Tibial artery (tissue), 4 donors: ENCODE results near the gene SERPINB6.

Source experiments
- DNase-seq, 2 donors: peaks; one replicate each; pipeline ENCODE4 v3.0.0-alpha.2; 2019
- H3K27ac ChIP-seq, 2 donors: fragments of 200-600 bp; sonication (generic) in 1 of 2; 1 replicate in 1 of 2; 2 replicates in 1 of 2; pipeline ENCODE4 v1.5.1; 2018 to 2019; ENCODE audit warnings: mild to moderate bottlenecking in 1 of 2
- H3K27me3 ChIP-seq, 2 donors: fragments of 200-600 bp; sonication (generic) in 1 of 2; one replicate each; pipeline versions ENCODE4 v1.5.1 to v1.6.0; 2016 to 2019
- H3K36me3 ChIP-seq, 3 donors: fragments of 200-600 bp; sonication (generic) in 2 of 3; one replicate each; pipeline ENCODE4 v1.5.1; 2016 to 2019; ENCODE audit warnings: mild to moderate bottlenecking in 2 of 3
- H3K4me1 ChIP-seq, 4 donors: fragments of 200-600 bp; sonication (generic) in 2 of 4; 1 replicate in 3 of 4; 2 replicates in 1 of 4; pipeline ENCODE4 v1.5.1; 2016 to 2019
- H3K4me3 ChIP-seq, 2 donors: fragments of 200-600 bp; sonication (generic) in 1 of 2; 1 replicate in 1 of 2; 2 replicates in 1 of 2; pipeline ENCODE4 v1.5.1; 2018 to 2019; ENCODE audit warnings: mild to moderate bottlenecking in 2 of 2
- H3K9me3 ChIP-seq, 3 donors: fragments of 200-600 bp; sonication (generic) in 1 of 3; one replicate each; pipeline ENCODE4 v1.5.1; 2016 to 2019
- intact Hi-C: fragments of 100-400 bp; cut with DNase I; formaldehyde crosslinking; loops from one replicate; pipeline ENCODE4 v1.15.0; 2023; ENCODE audit warnings: low total_unique reads
- TF ChIP-seq, protein P1 (sequence below), 2 experiments: fragments of 200-600 bp in 1 of 2; fragments of 450-650 bp in 1 of 2; IDR thresholded peaks; one replicate each; pipeline ENCODE4 v1.5.1; 2017 to 2019; ENCODE audit warnings: antibody characterized with exemption in 2 of 2, mild to moderate bottlenecking in 1 of 2, moderate library complexity in 1 of 2

SERPINB6 gene

GRCh38 chr6:2940010-2940850 lies 31.1 kb downstream of the SERPINB6 start:
- Histone ChIP-seq H3K27me3 (no peaks in the 10 kb centered on the region), H3K9me3 (no peaks in the 10 kb centered on the region), H3K27ac (no peak overlapping the region), H3K4me3 (no peak overlapping the region), H3K4me1 (peaks cover 0 to 5% (median 0%) of the 10 kb centered on the region in 4 donors), H3K36me3 (no peaks in the 10 kb centered on the region)
- DNase-seq, result no peak
- intact Hi-C loops, result no loop called here
- TF ChIP-seq, protein P1, sequence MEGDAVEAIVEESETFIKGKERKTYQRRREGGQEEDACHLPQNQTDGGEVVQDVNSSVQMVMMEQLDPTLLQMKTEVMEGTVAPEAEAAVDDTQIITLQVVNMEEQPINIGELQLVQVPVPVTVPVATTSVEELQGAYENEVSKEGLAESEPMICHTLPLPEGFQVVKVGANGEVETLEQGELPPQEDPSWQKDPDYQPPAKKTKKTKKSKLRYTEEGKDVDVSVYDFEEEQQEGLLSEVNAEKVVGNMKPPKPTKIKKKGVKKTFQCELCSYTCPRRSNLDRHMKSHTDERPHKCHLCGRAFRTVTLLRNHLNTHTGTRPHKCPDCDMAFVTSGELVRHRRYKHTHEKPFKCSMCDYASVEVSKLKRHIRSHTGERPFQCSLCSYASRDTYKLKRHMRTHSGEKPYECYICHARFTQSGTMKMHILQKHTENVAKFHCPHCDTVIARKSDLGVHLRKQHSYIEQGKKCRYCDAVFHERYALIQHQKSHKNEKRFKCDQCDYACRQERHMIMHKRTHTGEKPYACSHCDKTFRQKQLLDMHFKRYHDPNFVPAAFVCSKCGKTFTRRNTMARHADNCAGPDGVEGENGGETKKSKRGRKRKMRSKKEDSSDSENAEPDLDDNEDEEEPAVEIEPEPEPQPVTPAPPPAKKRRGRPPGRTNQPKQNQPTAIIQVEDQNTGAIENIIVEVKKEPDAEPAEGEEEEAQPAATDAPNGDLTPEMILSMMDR (IDR thresholded peaks at IDR 0.05), result no peak

GRCh38 chr6:2939315-2940009 lies 31.9 kb downstream of the SERPINB6 start:
- H3K4me1 ChIP-seq, result peaks cover 0 to 5% (median 0%) of the 10 kb centered on the region in 4 donors
- no peaks in the 10 kb centered on the region for H3K27me3 ChIP-seq
- H3K9me3 ChIP-seq, result no peaks in the 10 kb centered on the region
- H3K4me3 ChIP-seq, result no peak overlapping the region
- no peaks in the 10 kb centered on the region for H3K36me3 ChIP-seq
- no peak overlapping the region for H3K27ac ChIP-seq
- intact Hi-C loops, result no loop called here
- TF ChIP-seq, protein P1 (IDR thresholded peaks at IDR 0.05), result no peak
- DNase-seq, result no peak

GRCh38 chr6:2938632-2939083 lies 32.7 kb downstream of the SERPINB6 start:
- peaks cover 0 to 5% (median 0%) of the 10 kb centered on the region in 4 donors for H3K4me1 ChIP-seq
- no peaks in the 10 kb centered on the region for H3K36me3 ChIP-seq
- no peak overlapping the region for H3K27ac ChIP-seq
- no peaks in the 10 kb centered on the region for H3K27me3 ChIP-seq
- no peaks in the 10 kb centered on the region for H3K9me3 ChIP-seq
- DNase-seq, result no peak
- no peak overlapping the region for H3K4me3 ChIP-seq
- intact Hi-C loops, result no loop called here
- TF ChIP-seq, protein P1 (IDR thresholded peaks at IDR 0.05), result no peak

GRCh38 chr6:2938004-2938631 lies 33.2 kb downstream of the SERPINB6 start:
- Histone ChIP-seq H3K4me1 (peaks cover 0 to 5% (median 0%) of the 10 kb centered on the region in 4 donors), H3K27ac (no peak overlapping the region), H3K36me3 (no peaks in the 10 kb centered on the region), H3K27me3 (no peaks in the 10 kb centered on the region), H3K4me3 (no peak overlapping the region), H3K9me3 (no peaks in the 10 kb centered on the region)
- TF ChIP-seq, protein P1 (IDR thresholded peaks at IDR 0.05), result no peak
- no peak for DNase-seq
- intact Hi-C loops, result no loop called here

DNA sequence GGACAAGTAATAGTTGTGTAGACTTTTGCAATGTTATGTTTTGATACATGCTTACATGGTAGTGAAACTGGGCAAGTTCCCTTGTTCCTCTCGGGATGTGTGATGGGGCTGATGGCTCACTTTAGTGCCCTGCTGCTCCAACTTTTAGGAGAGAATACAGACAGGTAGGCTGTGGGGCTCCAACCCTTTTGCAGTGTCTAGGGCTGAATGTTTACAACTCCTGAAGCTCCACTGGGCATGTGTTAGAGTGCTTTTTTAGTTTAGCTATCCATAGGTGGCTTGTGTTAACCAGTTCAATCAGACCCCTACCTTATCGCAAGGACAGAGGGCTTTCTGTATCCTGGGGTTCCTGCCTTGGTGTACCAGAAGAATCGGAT lies 33.8 kb downstream of the SERPINB6 start:
- Histone ChIP-seq H3K27ac (no peak overlapping the region), H3K4me3 (no peak overlapping the region), H3K36me3 (no peaks in the 10 kb centered on the region), H3K9me3 (no peaks in the 10 kb centered on the region), H3K4me1 (peaks cover 0 to 5% (median 0%) of the 10 kb centered on the region in 4 donors), H3K27me3 (no peaks in the 10 kb centered on the region)
- TF ChIP-seq, protein P1 (IDR thresholded peaks at IDR 0.05), result no peak
- intact Hi-C loops, result no loop called here
- DNase-seq, result no peak
